Measurements from ENCODE around the gene FGF7.

The FGF7 gene

DNA sequence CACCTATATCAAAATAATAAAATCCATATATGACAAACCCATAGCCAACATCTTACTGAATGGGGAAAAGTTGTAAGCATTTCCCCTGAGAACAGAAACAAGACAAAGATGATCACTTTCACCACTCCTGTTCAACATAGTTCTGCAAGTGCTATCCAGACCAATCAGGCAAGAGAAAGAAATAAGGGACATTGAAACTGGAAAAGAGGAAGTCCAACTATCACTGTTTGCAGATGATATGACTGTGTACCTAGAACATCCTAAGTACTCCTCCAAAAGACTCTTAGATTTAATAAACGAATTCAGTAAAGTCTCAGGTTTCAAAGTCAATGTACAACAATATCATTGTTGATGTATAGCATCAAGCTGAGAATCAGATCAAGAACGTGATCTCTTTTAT is 35.6 kb upstream of the FGF7 start:
- TF ChIP-seq POLR2AphosphoS5 (IDR thresholded peaks at IDR 0.05; ENCODE audit: low read depth, low read length) (no peak), TAF1 (IDR thresholded peaks at IDR 0.05; ENCODE audit: borderline replicate concordance, insufficient read depth, low read length) (no peak), FOXP2 (optimal IDR thresholded peaks at IDR 0.05; ENCODE audit: borderline replicate concordance, extremely low read depth, extremely low read length, insufficient read depth) (no peak), SIN3A (IDR thresholded peaks at IDR 0.05; ENCODE audit: borderline replicate concordance, insufficient read depth, low read length) (no peak)
- TF ChIP-seq, protein P1, sequence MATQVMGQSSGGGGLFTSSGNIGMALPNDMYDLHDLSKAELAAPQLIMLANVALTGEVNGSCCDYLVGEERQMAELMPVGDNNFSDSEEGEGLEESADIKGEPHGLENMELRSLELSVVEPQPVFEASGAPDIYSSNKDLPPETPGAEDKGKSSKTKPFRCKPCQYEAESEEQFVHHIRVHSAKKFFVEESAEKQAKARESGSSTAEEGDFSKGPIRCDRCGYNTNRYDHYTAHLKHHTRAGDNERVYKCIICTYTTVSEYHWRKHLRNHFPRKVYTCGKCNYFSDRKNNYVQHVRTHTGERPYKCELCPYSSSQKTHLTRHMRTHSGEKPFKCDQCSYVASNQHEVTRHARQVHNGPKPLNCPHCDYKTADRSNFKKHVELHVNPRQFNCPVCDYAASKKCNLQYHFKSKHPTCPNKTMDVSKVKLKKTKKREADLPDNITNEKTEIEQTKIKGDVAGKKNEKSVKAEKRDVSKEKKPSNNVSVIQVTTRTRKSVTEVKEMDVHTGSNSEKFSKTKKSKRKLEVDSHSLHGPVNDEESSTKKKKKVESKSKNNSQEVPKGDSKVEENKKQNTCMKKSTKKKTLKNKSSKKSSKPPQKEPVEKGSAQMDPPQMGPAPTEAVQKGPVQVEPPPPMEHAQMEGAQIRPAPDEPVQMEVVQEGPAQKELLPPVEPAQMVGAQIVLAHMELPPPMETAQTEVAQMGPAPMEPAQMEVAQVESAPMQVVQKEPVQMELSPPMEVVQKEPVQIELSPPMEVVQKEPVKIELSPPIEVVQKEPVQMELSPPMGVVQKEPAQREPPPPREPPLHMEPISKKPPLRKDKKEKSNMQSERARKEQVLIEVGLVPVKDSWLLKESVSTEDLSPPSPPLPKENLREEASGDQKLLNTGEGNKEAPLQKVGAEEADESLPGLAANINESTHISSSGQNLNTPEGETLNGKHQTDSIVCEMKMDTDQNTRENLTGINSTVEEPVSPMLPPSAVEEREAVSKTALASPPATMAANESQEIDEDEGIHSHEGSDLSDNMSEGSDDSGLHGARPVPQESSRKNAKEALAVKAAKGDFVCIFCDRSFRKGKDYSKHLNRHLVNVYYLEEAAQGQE (IDR thresholded peaks at IDR 0.05; ENCODE audit: insufficient read depth in 1 of 2, low read depth in 2 of 2, low read length in 2 of 2): no peak

DNA sequence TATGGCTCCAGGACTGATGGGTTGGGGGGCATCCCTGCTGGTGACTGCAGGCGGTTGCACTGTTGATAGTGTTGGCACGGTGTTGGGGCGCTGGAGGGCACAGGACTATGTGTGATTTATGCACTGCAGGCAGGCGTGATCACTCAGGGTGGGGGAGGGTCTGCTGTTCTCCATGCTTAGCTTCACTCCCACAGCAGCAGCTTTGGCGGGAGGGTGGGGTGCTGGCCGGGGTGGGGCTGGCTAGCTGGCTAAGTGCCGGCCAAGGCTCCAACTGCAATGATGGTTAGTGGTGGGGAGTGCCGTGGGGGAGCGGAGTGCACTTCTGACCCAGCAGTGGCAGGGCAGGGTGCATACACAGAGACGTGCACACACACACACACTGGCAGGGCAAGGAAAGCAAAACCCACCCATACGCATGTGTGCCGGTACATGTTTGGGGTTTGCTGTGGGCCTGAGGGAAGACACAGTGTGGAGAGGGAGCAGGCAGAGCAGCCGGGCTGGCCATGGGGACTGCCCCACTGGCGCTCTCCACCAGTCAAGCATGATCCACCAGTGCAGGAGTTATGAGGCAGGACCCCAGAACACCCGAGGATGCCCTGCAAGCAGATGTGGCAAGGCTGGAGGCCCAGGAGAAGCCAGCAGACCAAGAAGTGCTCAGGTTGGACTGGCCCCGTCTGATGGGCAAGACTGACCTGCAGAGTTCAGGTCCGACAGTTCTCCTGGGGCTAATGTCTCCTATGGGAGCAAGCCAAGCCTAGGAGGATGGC is 16.5 kb upstream of the FGF7 start:
- TF ChIP-seq, protein P1 (IDR thresholded peaks at IDR 0.05; ENCODE audit: insufficient read depth in 1 of 2, low read depth in 2 of 2, low read length in 2 of 2): no peak
- TF ChIP-seq FOXP2 (optimal IDR thresholded peaks at IDR 0.05; ENCODE audit: borderline replicate concordance, extremely low read depth, extremely low read length, insufficient read depth) (no peak), TAF1 (IDR thresholded peaks at IDR 0.05; ENCODE audit: borderline replicate concordance, insufficient read depth, low read length) (no peak), POLR2AphosphoS5 (IDR thresholded peaks at IDR 0.05; ENCODE audit: low read depth, low read length) (no peak), SIN3A (IDR thresholded peaks at IDR 0.05; ENCODE audit: borderline replicate concordance, insufficient read depth, low read length) (no peak)

DNA sequence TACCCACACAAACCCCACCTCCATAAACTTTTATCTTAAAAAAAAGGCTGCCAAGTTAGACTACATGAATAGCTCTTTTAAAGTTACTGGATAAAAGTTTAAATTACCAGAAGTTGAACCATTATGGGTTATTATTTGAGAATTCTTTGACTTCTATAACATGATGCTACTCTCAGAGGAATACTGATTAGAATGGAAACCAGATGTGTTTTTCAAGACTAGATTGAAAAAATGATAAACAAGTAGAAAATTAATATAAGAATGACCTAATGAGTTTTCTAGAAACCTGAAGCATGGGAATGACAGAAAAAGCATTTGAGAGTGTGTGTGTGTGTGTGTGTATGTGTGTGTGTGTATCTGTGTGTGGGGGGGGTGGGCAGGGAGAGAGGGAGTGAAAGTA is 12.4 kb upstream of the FGF7 start:
- no peak for TF ChIP-seq TAF1 (IDR thresholded peaks at IDR 0.05; ENCODE audit: borderline replicate concordance, insufficient read depth, low read length)
- no peak for TF ChIP-seq SIN3A (IDR thresholded peaks at IDR 0.05; ENCODE audit: borderline replicate concordance, insufficient read depth, low read length)
- TF ChIP-seq, protein P1 (IDR thresholded peaks at IDR 0.05; ENCODE audit: insufficient read depth in 1 of 2, low read depth in 2 of 2, low read length in 2 of 2): no peak

DNA sequence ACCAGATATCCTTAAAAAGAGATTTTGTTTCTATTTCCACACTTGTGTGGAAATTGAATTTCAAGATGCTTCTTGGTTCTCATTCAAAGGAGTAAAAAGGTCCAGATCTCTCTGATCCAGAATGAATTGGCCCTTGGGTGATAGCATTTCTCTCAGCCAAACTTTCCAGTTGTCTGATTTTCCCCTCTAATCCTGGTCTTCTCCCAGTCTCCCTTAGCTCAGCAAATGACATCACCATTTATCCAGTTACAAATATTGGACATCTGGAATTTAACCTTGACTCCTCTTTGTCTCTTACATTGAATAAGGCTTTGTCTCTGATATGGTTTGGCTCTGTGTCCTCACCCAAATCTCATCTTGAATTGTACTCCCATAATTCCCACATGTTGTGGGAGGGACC is 10.2 kb upstream of the FGF7 start:
- TF ChIP-seq TAF1 (IDR thresholded peaks at IDR 0.05; ENCODE audit: borderline replicate concordance, insufficient read depth, low read length): no peak
- TF ChIP-seq, protein P1 (IDR thresholded peaks at IDR 0.05; ENCODE audit: insufficient read depth in 1 of 2, low read depth in 2 of 2, low read length in 2 of 2): no peak
- no peak for TF ChIP-seq FOXP2 (optimal IDR thresholded peaks at IDR 0.05; ENCODE audit: borderline replicate concordance, extremely low read depth, extremely low read length, insufficient read depth)
- TF ChIP-seq SIN3A (IDR thresholded peaks at IDR 0.05; ENCODE audit: borderline replicate concordance, insufficient read depth, low read length): no peak
- TF ChIP-seq POLR2AphosphoS5 (IDR thresholded peaks at IDR 0.05; ENCODE audit: low read depth, low read length): no peak

Measured in PFSK-1 (cell line).